HG02623 (cell line): ENCODE data around the gene PBRM1.
"Not testable (repeated sequence)": the region's sequence is repeated elsewhere in the genome, so short reads cannot be mapped to it uniquely, and the experiment has no call there.

ENCODE experiments used
- ATAC-seq: cut with Tn5 transposase; IDR thresholded peaks from one replicate; pipeline ENCODE4 v1.9.1; 2021; ENCODE audit warnings: moderate library complexity; ENCODE audit not compliant: unreplicated experiment

The PBRM1 gene

DNA sequence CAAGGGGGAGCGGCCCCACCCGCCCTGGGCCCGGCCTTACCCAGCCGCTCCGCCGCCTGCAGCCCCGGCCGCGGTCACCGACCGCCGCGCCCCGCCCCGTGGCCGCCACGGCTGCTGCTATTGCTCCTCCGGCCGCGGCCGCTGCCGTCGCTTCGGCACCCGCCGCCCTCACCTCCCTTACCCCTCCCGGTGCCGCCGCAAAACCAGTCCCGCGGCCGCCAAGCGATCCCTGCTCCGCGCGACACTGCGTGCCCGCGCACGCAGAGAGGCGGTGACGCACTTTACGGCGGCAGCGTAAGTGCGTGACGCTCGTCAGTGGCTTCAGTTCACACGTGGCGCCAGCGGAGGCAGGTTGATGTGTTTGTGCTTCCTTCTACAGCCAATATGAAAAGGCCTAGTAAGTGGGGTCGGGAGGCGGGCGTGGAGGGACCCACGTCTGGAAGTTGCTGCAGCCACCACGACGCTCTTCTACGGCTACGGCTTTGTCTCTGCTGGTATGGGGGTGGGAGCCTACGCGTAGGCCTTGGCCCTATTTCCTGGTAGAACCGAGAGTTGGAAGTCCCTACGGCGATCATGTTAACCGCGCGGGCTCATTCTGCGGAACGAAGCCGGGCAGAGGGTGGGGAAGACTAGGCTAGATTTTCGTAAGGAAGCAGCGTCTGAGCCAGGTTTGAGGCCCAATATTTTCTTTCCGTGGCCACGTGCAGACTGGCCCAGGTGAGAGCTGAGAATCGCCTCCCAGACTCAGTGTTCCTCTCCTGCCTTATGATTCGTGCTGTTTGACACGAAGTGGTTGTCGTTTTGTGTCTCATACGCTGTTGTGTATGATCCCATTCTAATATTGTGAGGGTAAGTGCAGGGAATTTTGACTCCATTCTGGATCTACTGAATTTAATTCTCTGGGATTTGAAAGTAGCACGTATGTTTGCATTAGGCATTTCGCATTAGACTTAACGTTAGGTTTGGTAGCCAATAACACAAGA lies at the start of gene PBRM1, which contains the start of gene GNL3:
Gene PBRM1, minus strand, starts transcription at position 205 of the 983 bp plus-strand sequence.
Gene GNL3, plus strand, starts transcription at position 324 of the 983 bp plus-strand sequence. Its CDS starts 61 bp downstream, at position 385.
- ATAC-seq = peak; percentile 65

DNA sequence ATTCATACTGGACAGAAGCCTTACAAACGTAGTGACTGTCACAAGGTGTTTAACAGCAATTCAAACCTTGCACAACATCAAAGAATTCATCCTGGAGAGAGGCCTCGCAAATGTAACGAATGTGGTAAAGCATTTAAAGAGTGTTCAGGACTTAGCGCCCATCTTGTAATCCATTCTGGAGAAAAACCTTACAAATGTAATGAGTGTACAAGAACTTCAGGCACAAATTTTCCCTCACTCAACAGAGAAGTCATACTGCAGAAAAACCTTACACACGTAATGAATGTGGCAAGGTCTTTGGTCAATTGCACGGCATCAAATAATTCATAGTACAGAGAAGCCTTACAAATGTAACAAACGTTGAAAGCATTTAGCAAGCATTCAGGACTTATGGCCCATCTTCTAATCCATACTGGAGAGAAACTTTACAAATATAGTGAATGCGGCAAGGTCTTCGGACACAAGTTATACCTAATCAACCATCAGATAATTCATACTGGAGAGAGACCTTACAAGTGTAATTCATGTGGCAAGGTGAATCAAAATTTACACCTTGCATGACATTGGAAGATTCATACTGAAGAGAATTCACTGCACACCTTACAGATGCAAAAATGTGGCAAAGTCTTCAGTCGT lies 47.7 kb upstream of the PBRM1 start:
- ATAC-seq = no peak

DNA sequence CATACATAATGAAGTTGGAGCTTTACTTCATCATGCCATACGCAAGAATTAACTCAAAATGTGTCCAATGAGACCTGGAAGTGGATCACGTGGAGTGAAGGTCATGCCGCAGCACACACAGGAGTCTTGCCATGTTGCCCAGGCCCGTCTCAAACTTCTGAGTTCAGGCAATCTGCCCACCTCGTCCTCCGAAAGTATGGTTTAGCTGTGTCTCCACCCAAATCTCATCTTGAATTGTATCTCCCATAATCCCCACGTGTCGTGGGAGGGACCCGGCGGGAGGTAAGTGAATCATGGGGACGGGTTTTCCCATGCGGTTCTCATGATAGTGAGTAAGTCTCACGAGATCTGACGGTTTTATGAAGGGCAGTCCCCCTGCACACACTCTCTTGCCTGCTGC lies 45.9 kb upstream of the PBRM1 start:
- ATAC-seq = no peak

DNA sequence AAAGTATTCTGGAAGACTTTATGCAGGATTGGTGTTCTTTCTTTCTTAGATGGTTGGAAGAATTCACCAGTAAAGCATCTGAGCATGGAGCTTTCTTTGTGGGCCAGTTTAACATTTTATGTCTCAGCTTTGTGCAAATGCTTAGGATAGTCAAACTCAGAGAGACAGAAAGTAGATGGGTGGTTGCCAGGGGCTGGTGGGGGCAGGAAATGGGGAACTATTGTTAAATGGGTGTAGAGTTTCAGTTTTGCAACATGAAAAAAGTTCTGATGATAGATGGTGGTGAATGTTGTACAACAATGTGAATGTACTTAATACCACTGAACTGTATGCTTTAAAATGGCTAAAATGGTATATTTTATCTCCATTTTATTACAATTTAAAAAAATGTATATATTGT lies 45.0 kb upstream of the PBRM1 start:
- no peak for ATAC-seq

DNA sequence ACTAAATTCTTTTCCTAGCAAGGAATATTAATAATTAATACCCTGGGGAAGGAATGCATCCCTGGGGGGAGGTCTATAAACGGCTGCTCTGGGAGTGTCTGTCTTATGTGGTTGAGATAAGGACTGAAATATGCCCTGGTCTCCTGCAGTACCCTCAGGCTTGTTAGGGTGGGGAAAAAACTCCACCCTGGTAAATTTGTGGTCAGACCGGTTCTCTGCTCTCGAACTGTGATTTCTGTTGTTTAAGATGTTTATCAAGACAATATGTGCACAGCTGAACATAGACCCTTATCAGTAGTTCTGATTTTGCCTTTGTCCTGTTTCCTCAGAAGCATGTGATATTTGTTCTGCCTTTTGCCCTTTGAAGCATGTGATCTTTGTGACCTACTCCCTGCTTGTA lies 43.0 kb upstream of the PBRM1 start:
- not testable (repeated sequence) for ATAC-seq

DNA sequence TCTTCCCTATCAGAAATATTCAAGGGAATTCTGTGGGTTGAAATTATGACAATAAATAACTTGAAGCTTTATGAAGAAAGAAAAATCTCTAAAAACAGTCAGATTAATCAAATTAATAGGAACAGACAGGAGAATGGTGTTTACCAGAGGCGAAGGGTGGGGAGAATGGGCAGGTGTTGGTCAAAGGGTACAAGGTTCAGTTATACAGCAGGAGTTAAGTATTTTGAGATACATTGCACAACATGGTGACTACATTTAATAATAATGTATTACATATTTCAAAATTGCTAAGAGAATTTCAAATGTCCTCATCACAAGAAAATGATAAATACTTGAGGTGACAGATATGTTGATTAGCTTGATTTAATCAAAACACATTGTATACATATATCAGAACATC lies 38.8 kb upstream of the PBRM1 start:
- ATAC-seq = no peak

DNA sequence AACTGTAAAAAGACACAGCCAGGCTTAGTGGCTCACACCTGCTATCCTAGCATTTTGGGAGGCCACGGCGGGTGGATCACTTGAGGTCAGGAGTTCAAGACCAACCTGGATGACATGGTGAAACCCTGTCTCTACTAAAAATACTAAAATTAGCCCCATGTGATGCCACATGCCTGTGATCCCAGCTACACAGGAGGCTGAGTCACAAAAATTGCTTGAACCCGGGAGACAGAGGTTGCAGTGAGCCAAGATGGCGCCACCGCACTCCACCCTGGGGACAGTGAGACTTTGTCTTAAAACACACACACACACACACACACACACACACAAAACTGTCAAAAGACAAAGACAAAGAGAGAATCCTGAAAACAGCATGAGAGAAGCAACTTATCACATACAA lies 38.2 kb upstream of the PBRM1 start:
- no peak for ATAC-seq

DNA sequence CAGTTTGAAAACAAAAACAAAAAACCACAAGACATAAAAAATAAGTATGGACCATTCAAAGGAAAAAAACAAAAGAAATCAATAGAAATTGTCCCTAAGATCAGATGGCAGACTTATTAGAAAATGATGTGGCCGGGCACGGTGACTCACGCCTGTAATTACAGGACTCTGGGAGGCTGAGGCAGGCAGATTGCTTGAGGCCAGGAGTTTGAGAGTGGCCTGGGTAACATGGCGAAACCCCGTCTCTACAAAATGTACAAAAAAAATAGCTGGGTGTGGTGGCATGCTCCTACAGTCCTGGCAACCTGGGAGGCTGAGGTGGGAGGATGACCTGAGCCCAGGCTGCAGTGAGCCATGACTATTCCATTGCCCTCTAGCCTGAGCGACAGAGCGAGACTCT lies 36.8 kb upstream of the PBRM1 start:
- ATAC-seq = no peak

DNA sequence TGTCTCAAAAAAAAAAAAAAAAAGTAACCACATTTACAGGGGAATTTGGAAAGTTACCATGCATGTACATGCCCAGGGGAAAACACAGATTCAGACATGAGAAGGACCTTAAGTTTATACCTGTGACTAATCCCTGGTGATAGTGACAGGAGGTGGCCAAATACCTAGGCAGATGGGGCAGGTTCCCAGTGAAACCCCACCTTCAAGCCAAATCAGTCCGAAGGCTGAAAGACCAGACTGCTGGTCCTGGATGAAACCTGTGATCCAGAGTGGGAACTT lies 36.0 kb upstream of the PBRM1 start:
- no peak for ATAC-seq

DNA sequence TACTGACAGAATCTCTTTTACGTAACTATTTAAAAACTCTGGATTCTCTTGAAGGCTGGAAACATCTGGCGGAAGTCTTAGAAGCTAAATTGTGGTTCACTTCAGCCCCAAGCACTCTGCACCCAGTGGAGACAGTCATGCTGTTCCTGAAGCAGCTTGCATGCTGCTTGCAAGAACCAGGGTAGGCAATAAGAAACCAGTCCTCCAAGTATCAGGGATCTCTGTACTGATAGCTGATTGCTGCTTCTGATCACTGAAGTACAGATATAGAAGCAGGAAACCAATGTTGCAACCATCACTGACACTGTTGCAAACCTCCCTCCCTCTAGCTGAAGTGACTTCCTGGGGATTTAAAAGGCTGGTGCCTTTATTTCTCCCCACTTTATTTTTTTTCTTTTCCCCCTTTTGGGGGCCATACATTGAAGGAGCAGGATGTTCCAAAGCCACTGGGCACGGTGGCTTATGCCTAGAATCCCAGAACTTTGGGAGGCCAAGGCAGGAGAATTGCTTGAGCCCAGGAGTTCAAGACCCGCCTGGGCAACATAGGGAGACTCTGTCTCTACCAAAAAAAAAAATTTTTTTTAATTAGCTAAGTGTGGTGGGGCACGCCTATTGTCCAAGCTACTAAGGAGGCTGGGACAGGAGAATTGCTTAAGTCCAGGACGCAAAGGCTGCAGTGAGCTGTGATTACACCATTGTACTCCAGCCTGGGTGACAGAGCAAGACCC lies 35.5 kb upstream of the PBRM1 start:
- no peak for ATAC-seq

DNA sequence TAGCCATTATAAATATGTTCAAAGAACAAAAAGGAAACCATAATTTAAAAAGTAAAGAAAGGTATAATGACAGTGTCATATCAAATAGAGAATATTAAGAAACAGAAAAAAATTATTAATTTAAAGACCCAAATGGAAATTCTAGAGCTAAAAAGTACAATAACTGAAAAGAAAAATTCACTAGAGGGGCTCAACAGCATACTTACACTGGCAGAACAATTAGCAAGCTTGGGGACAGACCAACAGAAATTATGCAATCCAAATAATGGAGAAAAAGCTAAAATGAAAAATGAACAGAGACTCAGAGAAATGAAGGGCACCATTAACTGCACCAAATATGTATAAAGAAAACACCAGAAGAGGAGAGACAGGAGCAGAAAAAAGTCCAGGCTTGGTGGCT lies 33.9 kb upstream of the PBRM1 start:
- no peak for ATAC-seq

DNA sequence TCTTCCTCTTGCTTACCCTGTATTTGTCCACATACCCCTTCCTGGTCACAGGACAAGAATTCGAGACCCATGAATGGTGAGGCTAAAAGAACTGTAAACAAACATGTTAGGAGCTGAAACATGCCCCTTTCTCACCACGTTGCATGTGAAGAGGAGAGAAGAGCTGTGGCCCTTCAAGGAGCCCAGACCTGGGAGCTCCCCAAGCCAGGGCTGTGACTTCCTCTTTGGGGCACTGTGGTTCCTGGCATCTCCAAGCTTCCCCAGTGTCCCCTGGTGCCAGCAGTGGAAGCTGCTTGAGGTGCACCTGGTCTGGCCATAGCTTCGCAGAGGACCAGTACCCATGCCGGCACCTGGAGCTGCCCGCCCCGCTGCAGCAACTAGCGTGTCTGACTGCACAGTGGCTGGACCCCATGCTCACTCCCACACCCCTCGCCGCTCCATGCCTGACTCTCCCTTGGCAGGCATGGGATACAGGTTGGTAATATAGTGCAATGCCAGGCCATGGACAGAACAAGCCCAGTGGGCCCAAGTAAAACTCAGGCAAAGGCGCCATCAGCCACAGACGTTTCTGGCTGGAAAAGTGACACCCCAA lies 30.1 kb upstream of the PBRM1 start:
- no peak for ATAC-seq

DNA sequence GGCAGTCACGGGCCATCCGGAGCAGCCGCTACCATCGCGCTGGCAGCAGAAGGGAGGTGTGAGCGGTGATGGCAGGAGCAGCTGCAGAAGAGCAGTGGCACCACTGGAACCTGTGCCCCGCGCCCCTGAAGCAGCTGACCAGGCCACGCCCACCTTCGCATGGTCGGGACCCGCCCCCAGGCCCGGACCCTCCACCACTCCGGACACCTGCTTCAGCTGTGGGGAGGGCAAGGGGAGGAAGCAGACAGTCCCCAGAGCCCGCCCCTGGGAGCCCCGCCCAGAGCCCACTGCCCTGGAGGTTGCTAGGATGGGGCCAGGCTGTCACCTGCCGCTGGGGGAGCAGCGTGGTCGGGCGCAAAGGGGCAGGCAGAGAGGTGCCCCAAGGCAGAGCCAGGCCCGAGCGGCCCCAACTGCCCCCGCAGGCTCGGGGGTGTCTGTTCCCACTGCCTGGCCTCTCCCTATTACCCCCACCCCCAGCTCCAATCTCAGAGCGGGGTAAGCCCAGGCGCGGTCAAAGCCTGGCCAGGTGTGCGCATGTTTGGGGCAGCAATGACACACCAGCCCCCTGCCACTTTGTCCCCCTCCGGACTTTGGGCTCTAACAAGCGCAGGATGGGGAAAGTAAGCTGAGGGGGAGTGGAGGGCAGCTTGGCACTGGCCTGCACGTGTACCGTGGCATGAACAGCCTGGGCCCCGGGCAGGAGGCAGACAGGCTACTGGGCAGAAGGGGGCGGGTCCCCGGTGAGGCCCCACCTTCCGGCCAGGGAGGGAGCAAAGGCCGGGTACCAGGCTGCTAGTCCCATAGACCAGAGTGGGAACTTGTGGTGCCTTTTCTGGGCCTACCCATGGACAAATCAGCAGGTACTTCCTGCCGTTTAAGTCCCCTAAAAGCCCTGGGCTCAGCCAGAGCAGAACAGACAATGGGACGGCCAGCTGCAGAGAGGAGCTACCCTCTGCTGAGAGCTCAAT lies 28.9 kb upstream of the PBRM1 start:
- no peak for ATAC-seq

DNA sequence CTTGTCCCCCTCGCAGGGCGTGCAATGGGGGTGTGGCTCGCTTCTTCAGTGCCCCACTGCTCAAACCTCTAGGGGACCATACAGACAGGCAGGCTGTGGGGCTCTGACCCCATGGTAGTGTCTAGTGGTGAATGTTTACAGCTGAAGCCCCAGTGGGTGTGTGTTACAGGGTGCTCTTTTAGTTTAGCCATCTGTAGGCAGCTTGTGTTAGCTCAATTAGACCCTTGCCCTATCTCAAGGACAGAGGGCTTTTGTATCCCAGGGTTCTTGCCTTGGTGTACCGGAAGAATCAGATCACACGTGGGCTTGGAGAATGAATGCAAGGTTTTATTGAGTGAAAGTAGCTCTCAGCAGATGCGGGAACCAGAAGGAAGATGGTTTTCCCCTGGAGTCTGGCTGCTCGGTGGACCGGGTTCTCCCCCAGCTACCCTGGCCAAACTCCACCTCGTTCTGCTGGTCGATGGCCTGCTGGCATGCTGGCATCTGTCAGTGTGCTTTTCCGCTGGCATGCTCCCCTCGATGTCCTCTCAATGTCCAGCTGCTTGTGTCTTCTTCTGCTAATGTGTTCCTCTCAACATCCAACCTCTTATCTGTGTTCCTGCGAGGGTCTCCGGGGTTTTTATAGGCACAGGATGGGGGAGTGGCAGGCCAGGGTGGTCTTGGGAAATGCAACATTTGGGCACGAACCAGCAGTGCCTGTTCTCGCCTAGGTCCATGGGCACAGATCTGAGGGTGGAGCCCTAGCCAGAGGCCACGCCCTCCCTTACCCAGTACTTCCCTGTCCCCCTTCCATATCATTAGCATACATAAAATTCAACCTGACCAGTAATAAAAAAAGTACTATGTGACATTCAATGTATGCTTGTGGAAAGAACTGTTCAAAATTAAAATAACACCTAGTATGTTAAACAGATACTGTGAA lies 26.8 kb upstream of the PBRM1 start:
- no peak for ATAC-seq

DNA sequence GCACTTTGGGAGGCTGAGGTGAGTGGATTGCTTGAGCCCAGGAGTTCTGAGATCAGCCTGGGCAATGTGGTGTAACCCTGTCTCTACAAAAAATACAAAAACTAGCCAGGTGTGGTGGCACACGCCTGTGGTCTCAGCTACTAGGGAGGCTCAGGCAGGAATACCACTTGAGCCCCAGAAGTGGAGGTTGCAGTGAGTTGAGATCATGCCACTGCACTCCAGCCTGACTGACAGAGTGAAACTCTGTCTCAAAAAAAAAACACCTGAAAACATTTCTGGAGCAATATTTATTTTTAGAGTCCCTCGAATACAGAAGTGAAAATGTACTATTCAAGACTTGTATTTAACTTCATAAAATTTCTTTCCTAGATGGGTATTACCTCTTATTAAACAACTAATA lies 24.8 kb upstream of the PBRM1 start:
- no peak for ATAC-seq

DNA sequence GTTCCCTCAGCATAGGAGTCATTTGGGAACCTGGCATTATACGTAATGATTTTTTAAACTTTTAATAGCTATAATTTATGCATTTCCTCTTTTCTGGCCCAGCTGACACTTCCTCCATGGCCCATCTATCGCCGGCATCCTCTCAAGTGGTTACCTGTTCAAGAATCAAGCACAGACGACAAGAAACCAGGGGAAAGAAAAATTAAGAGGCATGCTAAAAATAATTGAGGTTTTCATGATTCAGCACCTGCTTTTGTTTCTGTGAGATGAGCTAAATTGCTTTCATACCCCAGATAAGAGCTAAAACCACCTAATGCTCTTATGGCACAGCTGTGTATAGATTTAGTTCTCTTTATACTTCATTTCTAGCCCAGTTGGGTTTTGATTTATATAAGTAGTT lies 21.9 kb upstream of the PBRM1 start:
- ATAC-seq = no peak

DNA sequence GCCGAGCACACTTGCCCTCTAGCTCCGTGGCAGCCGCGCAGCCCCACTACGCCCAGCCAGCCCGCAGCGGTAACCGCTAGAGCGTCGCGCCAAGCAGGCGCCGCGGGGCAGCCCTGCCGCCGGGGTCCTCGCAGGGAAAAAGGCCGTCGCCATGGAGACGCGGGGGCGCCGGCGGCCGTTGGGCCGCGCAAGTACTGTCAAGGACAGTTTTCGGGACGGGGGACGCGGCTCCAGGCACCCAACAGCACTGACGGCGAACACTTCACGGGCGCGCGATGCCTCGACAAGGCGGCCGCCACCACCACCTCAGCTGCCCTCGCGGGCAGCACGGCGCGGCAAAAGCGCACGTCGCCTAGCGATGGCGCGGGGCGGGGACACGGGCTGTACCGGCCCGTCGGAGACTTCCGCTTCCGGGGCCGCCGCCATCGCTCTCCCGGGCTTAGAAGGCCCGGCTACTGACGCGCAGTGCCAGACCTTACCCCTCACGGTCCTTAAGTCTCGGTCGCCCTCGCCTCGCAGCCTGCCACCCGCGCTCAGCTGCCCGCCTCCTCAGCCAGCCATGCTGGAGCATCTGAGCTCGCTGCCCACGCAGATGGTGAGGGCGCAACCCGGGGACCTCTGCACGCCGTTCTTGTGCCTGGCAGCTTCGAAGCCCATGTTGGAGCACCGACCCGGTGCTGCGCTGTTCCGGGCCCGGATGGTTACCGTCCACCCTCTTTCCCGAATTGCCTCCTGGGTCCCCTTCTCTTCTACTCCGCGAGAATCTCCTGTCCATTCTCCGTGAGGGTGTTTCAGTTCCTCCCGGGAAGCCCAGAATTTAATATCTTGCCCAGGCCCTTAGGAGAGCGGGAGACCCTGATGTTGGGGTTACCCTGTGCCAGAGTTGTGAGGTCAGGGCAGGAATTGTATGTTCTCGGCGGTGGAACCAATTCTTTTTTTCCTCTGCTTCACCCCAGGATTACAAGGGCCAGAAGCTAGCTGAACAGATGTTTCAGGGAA lies 20.3 kb upstream of the PBRM1 start, which contains the start of the genes GLT8D1 and SPCS1:
Gene GLT8D1, minus strand, starts transcription at position 104 of the 999 bp plus-strand sequence. CDS start 5,331 bp downstream, outside the sequence.
Gene SPCS1, plus strand, starts transcription at position 419 of the 999 bp plus-strand sequence. Its CDS starts 141 bp downstream, at position 560.
- peak; percentile 65 for ATAC-seq

DNA sequence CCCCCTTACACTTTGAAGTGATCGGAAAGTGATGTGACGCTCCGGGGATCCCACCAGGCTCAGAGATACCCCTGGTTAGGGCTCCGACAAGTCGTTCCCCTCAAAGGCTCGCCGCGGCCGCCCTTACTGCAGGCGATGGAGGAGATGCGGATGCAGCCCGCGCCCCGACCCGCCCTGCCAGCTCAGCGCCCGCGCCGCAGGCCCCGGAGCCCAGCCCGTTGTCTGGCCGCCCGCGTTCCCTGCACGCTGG lies 19.6 kb upstream of the PBRM1 start:
- no peak for ATAC-seq
